ENCODE data around the gene PTPRR.

Gene PTPRR

DNA sequence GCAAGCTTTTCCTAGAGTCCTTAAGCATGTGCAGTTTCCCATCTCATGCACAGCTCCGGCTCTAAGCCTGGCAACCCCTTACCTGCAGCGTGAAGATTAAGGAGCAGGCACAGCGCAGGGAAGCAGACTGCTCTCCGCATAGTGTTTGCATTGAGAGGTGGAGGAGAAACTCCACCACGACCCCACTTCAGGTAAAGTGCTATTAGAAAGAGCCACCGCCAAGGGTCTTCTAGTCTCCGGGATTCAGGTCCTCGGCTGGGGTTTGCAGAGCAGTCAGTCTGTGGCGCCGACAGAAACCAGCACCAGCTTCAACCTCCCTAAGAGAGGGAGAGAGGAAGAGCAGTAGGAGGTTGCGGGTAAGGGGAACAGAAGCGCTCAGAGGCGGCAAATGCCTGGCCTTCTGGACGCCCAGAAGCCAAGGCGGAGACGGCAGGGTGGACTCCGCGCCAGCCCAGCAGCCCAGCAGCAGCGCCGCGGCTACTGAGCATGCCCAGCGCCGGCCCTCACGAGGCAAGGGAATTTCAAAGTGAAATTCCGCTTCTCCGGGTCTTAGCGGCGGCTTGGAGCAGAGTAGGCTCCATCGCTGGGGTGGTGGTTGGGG is at the start of gene PTPRR:
PTPRR (minus strand) TSS at position 488 of the 601 bp plus-strand sequence; CDS start at position 140, 348 bp downstream.
- peak; percentile 5 for DNase-seq

DNA sequence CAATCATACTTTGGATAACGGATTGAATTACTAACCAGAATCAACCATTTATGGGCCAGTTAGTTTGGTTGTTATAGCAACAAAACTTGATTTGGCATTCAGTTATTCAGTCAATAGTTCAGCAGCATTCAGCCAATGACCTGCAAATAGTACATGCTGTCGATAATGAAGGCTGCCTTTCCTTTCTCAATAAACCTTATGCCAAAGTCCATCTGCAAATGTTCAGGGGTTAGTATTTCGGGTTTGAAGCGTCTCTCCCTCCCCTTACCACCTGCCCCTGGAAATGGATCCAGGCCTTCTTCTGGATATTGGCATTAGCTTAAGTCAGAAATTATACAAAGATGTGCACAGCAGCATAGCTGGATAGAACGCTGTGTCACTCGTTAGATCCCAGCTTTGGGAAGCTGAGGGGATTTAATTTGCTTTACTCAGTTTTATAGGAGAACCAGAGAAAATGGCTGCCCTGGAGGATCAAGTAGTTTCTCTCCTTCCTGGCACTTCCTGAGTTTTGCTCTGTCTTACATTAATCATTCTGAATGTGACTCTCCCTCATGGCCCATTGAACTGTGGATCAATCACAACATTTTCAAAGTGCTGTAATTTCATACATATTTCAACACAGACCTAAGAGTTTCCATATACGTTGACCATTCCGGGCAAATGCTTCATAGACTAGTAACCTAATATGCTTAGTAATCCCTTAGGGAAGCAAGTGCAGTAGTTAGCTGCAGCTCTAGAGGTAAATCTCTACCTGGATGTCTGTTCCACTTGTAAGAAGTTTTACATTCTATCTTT is 46.7 kb upstream of the PTPRR start:
- DNase-seq: no peak

GRCh38 chr12:70966046-70966445 is 45.5 kb upstream of the PTPRR start:
- no peak for DNase-seq

GRCh38 chr12:70964867-70965510 is 44.5 kb upstream of the PTPRR start:
- no peak for DNase-seq

DNA sequence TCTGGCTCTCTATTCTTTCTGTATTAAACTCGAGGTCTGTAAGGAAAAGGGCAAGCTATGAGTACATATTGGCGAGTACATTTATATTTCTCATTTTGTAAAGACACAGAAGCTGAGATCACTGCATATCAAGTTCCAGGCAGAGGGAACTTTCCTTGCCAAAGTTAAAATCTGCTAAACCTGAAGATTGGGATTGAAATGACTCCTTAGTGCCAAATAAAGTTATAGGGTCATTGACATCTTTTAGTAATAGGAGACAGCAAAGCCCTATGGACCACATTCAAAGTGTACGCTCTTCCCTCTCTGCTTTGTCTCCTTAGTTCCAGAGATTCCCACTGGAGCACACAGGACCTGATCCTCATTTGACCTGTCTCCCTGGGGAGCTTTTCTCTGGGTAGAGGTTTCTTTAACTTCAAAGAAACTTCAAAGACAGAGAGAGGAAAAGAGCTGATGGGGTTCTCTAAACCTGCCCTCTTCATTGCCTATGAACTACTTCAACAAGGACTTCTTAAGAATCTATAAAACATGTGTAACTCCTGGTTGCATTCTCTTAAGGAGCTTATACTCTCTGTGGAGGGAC is 42.6 kb upstream of the PTPRR start:
- DNase-seq: no peak

- DNase-seq: no peak
Observed at GRCh38 chr12:70962226-70962794, 41.8 kb upstream of the PTPRR start.

GRCh38 chr12:70960484-70960883 is 39.9 kb upstream of the PTPRR start:
- DNase-seq: no peak

- no peak for DNase-seq
Observed at GRCh38 chr12:70955415-70955814, 34.9 kb upstream of the PTPRR start.

DNA sequence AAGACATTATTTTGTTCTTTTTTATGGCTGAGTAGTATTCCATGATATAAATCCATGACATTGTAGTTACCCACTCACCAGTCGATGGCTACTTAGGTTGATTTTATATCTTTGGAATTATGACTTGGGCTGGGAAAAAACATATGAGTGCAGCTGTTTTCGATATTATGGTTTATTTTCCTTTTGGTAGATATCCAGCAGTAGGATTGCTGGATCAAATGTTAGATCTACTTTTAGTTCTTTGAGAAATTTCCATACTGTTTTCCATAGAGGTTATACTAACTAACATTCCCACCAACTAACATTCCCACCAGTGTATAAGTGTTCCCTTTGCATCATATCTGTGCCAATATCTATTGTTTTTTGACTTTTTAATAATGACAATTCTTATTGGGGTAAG is 29.9 kb upstream of the PTPRR start:
- DNase-seq: no peak

GRCh38 chr12:70948976-70949336 is 28.4 kb upstream of the PTPRR start:
- no peak for DNase-seq

GRCh38 chr12:70948236-70948975 is 27.9 kb upstream of the PTPRR start:
- no peak for DNase-seq

- DNase-seq: no peak
Observed at GRCh38 chr12:70936203-70936813, 15.8 kb upstream of the PTPRR start.

DNA sequence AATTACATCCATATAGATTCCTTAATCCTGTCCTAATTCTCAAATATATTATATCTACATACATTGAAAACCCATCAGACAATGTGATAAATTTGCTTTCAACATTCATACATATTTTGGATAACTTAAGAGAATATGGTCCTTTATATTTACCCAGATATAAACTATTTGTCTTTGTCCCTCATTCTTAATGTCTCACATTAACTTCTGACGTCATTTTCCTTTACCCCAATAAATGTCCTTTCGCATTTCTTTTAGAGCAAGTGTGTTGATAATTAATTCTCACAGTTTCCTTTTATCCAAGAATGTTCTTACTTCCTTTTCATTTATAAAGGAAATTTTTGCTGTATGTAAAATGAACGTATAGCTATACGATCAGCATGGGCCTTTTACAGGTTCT is 12.6 kb upstream of the PTPRR start:
- no peak for DNase-seq

DNA sequence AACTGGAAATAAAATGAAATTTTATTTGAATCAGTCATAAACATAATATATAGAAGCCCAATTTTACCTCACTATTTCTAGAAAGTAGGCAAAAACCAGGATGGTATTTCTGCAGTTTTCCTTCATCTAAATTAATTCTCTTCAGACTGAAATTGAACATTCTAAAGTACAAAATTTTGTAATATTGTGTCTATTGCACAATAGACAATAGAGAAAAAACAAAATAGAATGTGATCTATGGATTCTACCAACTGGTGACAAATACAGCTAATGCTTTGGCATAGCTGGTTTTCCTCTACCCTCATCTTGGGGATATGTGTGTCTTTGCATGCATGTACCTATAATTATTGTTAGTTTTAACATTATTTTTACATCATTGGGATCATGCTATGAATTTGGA is 8.5 kb upstream of the PTPRR start:
- no peak for DNase-seq

GRCh38 chr12:70928071-70928470 is 7.5 kb upstream of the PTPRR start:
- no peak for DNase-seq

DNA sequence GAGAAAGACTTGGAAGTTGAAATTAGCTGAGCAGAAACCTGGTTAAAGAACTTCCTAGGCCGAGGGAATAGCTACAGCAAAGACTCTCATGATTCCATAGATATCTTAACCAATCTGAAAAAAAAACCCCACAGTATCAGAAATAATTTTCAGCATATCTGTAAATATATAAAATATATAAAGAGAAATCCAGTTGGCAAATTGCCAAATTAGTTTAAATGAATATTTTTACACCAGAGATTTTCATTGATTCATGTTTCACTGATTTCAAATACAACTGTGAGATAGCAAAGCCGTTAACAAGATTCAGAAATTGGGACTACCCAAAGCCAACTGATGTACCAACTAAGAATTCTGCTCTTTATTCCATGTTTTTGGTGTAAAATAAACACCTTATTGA is 6.8 kb upstream of the PTPRR start:
- DNase-seq: no peak

DNA sequence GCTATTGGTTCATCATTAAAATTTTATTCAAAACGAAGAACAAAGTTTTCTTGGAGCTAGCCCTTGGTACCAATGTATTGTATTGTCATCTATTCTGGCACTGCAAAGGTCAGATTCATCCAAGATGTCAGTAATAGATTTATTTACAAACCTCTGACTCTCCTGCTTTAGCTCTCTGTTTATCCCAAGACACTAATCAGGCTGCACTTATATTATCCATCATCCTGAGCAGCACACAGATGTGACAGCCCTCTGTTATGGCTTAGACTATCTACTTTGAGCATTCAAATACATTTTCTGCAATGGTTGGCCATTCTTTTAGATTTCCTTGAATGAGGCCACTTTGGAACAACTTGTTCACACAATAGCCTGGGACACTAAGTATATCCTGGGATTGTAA is 5.0 kb upstream of the PTPRR start:
- DNase-seq: no peak

DNA sequence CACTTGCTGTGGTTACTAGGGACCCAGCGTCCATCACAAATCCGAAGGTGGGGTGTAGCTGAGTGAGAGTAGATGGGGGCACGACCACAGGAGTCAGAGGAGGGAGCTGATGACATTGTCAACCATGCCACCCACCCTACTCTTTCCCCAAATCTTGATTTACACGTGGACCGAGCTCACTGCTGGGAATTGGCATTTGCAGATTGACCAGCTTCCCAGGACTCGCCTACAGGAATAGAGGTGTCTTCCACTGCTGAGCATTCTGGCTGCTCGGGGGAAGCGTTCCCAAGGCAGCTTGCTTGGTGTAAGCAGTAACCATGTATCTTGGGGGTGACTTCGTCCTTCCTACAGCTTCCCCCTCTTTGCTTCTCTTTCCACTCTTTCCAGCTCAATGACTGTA is 353 bp upstream of the PTPRR start:
- DNase-seq: no peak

DNA sequence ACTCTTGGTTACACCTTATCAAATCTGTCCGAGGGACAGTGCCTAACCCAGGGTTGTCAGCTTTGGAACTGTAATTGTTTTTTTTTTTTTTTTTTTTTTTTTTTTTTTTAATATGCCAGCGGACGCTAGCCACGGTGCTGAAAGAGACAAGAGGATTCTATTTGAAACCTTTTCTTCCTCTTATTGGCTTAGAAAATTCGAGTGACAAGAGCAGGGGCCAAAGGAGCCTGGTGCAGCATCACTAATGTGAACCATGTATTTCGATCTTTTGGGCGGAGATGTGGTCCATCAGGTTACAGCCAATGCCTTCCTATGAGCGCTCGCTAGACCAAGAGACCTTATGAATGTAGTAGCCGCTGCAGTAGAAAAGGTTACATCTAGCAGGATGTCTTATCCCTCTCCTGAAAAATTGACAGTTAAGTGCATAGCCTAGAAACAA is 922 bp downstream of the PTPRR start:
- no peak for DNase-seq

- no peak for DNase-seq
Observed at GRCh38 chr12:70919176-70919575, 1.4 kb downstream of the PTPRR start.

- DNase-seq: no peak
Observed at GRCh38 chr12:70918321-70918720, 2.2 kb downstream of the PTPRR start.

- no peak for DNase-seq
Observed at GRCh38 chr12:70910666-70911065, 9.9 kb downstream of the PTPRR start.
